Esophagus mucosa (tissue), 1 donor: ENCODE results near the gene SIX5. TPM values are rescaled to one million over a fixed set of nuclear protein-coding genes. Genes with fewer than 3 reads are reported as not detected.

ENCODE experiments used
- ATAC-seq: fragments of 200-7000 bp; cut with Tn5 transposase; one replicate; pipeline ENCODE4 v1.9.1; 2020
- total RNA-seq: library from RNA; stranded (reverse); gene quantifications from one replicate; pipeline ENCODE4 v1.2.4, GENCODE V29; 2023
- donor health status: DM: yes; HTN: yes; CAD: no.

Gene SIX5
- total RNA-seq, 1 donor from 2014 or later, result 8.8 TPM

GRCh38 chr19:45792470-45793177, 23.6 kb upstream of the SIX5 start, which contains the start of gene DMWD:
TSS of gene DMWD (minus strand) at chr19:45792845. CDS start at chr19:45792756, 89 bp downstream.
- ATAC-seq, result peak; percentile 98

- ATAC-seq, result no peak
Measured at GRCh38 chr19:45791744-45792469, 22.9 kb upstream of the SIX5 start.

GRCh38 chr19:45790942-45791341, 21.9 kb upstream of the SIX5 start:
- ATAC-seq, result no peak

GRCh38 chr19:45789035-45789786, 20.2 kb upstream of the SIX5 start:
- no peak for ATAC-seq

GRCh38 chr19:45786533-45786894, 17.5 kb upstream of the SIX5 start:
- ATAC-seq, result no peak

- ATAC-seq, result no peak
Measured at GRCh38 chr19:45785781-45786532, 16.9 kb upstream of the SIX5 start.

- no peak for ATAC-seq
Measured at GRCh38 chr19:45785097-45785496, 16.0 kb upstream of the SIX5 start.

- no peak for ATAC-seq
Measured at GRCh38 chr19:45784096-45784495, 15.0 kb upstream of the SIX5 start.

GRCh38 chr19:45782820-45783785, 14.1 kb upstream of the SIX5 start:
- ATAC-seq, result no peak

GRCh38 chr19:45782162-45782691, 13.2 kb upstream of the SIX5 start, which contains the start of gene DMPK:
TSS of gene DMPK (minus strand) at chr19:45782490. CDS start at chr19:45782352, 138 bp downstream.
- no peak for ATAC-seq

GRCh38 chr19:45781214-45782161, 12.4 kb upstream of the SIX5 start:
- ATAC-seq, result peak; percentile 60

- ATAC-seq, result no peak
Measured at GRCh38 chr19:45780448-45781213, 11.6 kb upstream of the SIX5 start.

GRCh38 chr19:45780146-45780447, 11.0 kb upstream of the SIX5 start:
- no peak for ATAC-seq

- ATAC-seq, result peak; percentile 85
Measured at GRCh38 chr19:45779231-45780145, 10.4 kb upstream of the SIX5 start.

GRCh38 chr19:45778010-45778661, 9.1 kb upstream of the SIX5 start:
- ATAC-seq, result no peak

- no peak for ATAC-seq
Measured at GRCh38 chr19:45777395-45777961, 8.4 kb upstream of the SIX5 start.

- no peak for ATAC-seq
Measured at GRCh38 chr19:45774765-45775164, 5.7 kb upstream of the SIX5 start.
